Panc1 (cell line): Measurements from ENCODE around the gene IGSF21. TPM values are rescaled to one million over a fixed set of nuclear protein-coding genes. Genes with fewer than 3 reads are reported as not detected.

Experiments used
- ATAC-seq: fragments of 200-7000 bp; cut with Tn5 transposase; 2 replicates; pipeline ENCODE4 v1.9.1; 2020; ENCODE audit warnings: mild to moderate bottlenecking, moderate library complexity
- BruUV-seq: library from RNA; stranded (reverse); fragments of 400-500 nt; replicated peaks from 2 replicates; lab custom pipeline; 2021; lab: Mats Ljungman, UMichigan
- CTCF ChIA-PET: fragments of 300-600 bp; sonication (Branson Sonifier 250); formaldehyde crosslinking; loops from one replicate; lab custom pipeline; 2022; ENCODE audit warnings: antibody characterized with exemption; lab: Charles Lee
- POLR2A ChIA-PET: fragments of 300-600 bp; sonication (Branson Sonifier 250); formaldehyde crosslinking; loops from one replicate; lab custom pipeline; 2022; ENCODE audit warnings: antibody characterized with exemption; lab: Charles Lee
- DNase-seq: peaks from one replicate; pipeline ENCODE4 v3.0.0-alpha.2; 2010; ENCODE audit warnings: low read depth, low spot score
- H3K27ac ChIP-seq: 2 replicates; pipeline ENCODE4 v1.5.1; 2011; ENCODE audit warnings: mild to moderate bottlenecking, low read length, inconsistent platforms
- H3K27me3 ChIP-seq: fragments of 200-500 bp; sonication (Bioruptor generic); 2 replicates; pipeline ENCODE4 v1.6.0; 2014; ENCODE audit warnings: low read length, inconsistent platforms; ENCODE audit not compliant: control insufficient read depth, insufficient read depth
- H3K36me3 ChIP-seq: fragments of 200-500 bp; sonication (Bioruptor generic); 2 replicates; pipeline ENCODE4 v1.5.1; 2014; ENCODE audit warnings: inconsistent platforms, mild to moderate bottlenecking, low read length, moderate library complexity; ENCODE audit not compliant: control insufficient read depth, insufficient read depth
- H3K4me1 ChIP-seq: 2 replicates; pipeline ENCODE4 v1.5.1; 2011; ENCODE audit warnings: inconsistent platforms, mild to moderate bottlenecking, low read length, moderate library complexity; ENCODE audit not compliant: control insufficient read depth, insufficient read depth
- H3K4me3 ChIP-seq, 2 experiments: 2 replicates each; pipeline ENCODE4 v1.5.1; 2011 to 2012; ENCODE audit warnings: low read depth in 2 of 2, low read length in 2 of 2, mild to moderate bottlenecking in 2 of 2, inconsistent platforms in 1 of 2, moderate library complexity in 1 of 2
- H3K9me3 ChIP-seq: fragments of 200-500 bp; sonication (Bioruptor generic); 2 replicates; pipeline ENCODE4 v1.5.1; 2014; ENCODE audit warnings: low read depth, mild to moderate bottlenecking, inconsistent platforms, low read length, moderate library complexity; ENCODE audit not compliant: control insufficient read depth, insufficient read depth
- CTCF ChIP-seq: fragments of 450-650 bp; IDR thresholded peaks from 2 replicates; pipeline ENCODE4 v1.5.1; 2017; ENCODE audit warnings: mild to moderate bottlenecking
- POLR2AphosphoS5 ChIP-seq: IDR thresholded peaks from 2 replicates; pipeline ENCODE4 v1.6.1; 2012; ENCODE audit warnings: mild to moderate bottlenecking, low read depth, low read length, moderate library complexity
- REST ChIP-seq, 2 experiments: IDR thresholded peaks; 2 replicates each; pipeline ENCODE4 v1.6.1; 2011 to 2012; ENCODE audit warnings: low read depth in 2 of 2, control low read depth in 1 of 2, low read length in 1 of 2, mild to moderate bottlenecking in 1 of 2, moderate library complexity in 1 of 2; ENCODE audit not compliant: insufficient read depth in 1 of 2
- SIN3A ChIP-seq: IDR thresholded peaks from 2 replicates; pipeline ENCODE4 v1.6.1; 2012; ENCODE audit warnings: low read depth, mild to moderate bottlenecking, low read length, moderate library complexity, borderline replicate concordance; ENCODE audit not compliant: insufficient read depth
- TCF7L2 ChIP-seq: IDR thresholded peaks from 2 replicates; pipeline ENCODE4 v1.6.1; 2011; ENCODE audit warnings: mild to moderate bottlenecking, low read depth, low read length, inconsistent platforms
- in situ Hi-C: cut with HindIII; loops from 2 replicates; pipeline ENCODE4 v1.10.0; 2016; ENCODE audit warnings: low sequenced_read_pairs, low pct_unique_long_range_greater_than_20kb
- intact Hi-C: fragments of 100-400 bp; cut with micrococcal nuclease; formaldehyde crosslinking; loops from one replicate; pipeline ENCODE4 v1.10.0; 2022; ENCODE audit not compliant: unreplicated experiment
- total RNA-seq: library from RNA; stranded (reverse); gene quantifications from one replicate; pipeline ENCODE4 v1.2.1, GENCODE V29; 2021; ENCODE audit not compliant: unreplicated experiment

IGSF21 gene
- total RNA-seq, 1 experiment from 2014 or later: not detected

GRCh38 chr1:18396247-18396980, 288.8 kb downstream of the IGSF21 start:
- H3K27me3 ChIP-seq: peaks cover 23% of the 10 kb centered on the region
- no peak for TF ChIP-seq SIN3A
- no peak overlapping the region for H3K27ac ChIP-seq
- H3K9me3 ChIP-seq: no peaks in the 10 kb centered on the region
- intact Hi-C loops (no loop called here), in situ Hi-C loops (no loop called here)
- no peak overlapping the region for H3K4me3 ChIP-seq
- ATAC-seq (no peak), DNase-seq (no peak)
- H3K4me1 ChIP-seq: no peaks in the 10 kb centered on the region
- POLR2A ChIA-PET: interaction anchor here (0.7 kb wide), 1 partner anchor 10 kb away, joined by 7 read pairs; no protein-coding TSS in a partner anchor
- no TSS peak for BruUV-seq
- CTCF ChIA-PET: no interaction called here
- H3K36me3 ChIP-seq: no peaks in the 10 kb centered on the region

- CTCF ChIA-PET: no interaction called here
- intact Hi-C loops: no loop called here
- POLR2A ChIA-PET: no interaction called here
- TF ChIP-seq TCF7L2 (no peak), POLR2AphosphoS5 (no peak), SIN3A (no peak), REST (IDR thresholded peaks at IDR 0.05; ENCODE audit: insufficient read depth in 1 of 2, low read depth in 2 of 2, low read length in 1 of 2) (no peak), CTCF (no peak)
- Histone ChIP-seq H3K4me3 (no peak overlapping the region), H3K36me3 (no peaks in the 10 kb centered on the region), H3K9me3 (no peaks in the 10 kb centered on the region), H3K4me1 (no peaks in the 10 kb centered on the region), H3K27me3 (peaks cover 26% of the 10 kb centered on the region), H3K27ac (no peak overlapping the region)
- in situ Hi-C loops: no loop called here
- DNase-seq: no peak
- no TSS peak for BruUV-seq
- ATAC-seq: no peak
Observed at GRCh38 chr1:18397641-18398040, 290.0 kb downstream of the IGSF21 start.
